Activated CD8-positive, alpha-beta memory T cell treated with anti-CD3 and anti-CD28 coated beads for 1 hour (primary cell): Measurements from ENCODE around the gene FOLR1.
"Not testable (repeated sequence)": the region's sequence is repeated elsewhere in the genome, so short reads cannot be mapped to it uniquely, and the experiment has no call there.

Experiments
- DNase-seq, 2 donors: peaks; one replicate each; pipeline ENCODE4 v3.0.0-alpha.2; 2020; ENCODE audit warnings: low read depth in 1 of 2; ENCODE audit errors: extremely low read depth in 1 of 2

The FOLR1 gene

GRCh38 chr11:72180892-72181552 lies 10.9 kb upstream of the FOLR1 start:
- DNase-seq = not testable (repeated sequence)

DNA sequence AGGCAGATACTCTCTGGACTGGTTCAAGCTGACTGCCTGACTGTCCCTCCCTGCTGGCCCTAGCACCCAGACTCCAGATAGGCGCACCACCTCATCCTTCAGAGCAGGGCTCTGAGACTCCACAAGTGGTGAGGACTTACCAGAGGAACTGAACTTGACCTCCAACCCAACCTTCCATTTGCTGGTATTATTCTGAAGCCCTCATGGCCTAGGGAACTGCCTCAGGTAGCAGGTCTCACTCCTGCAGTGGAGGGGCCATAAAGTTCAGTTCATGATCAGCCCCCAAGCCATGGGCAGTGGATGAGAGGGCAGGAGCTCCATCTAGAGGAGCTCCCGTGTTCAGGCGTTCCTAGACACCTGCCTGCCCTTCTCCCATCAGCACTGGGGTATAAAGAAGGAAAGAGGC lies 10.4 kb upstream of the FOLR1 start:
- not testable (repeated sequence) for DNase-seq

- DNase-seq = no peak
These were observed 3.7 kb upstream of the FOLR1 start for GRCh38 chr11:72188267-72188666.

- DNase-seq = no peak
These were observed 2.3 kb upstream of the FOLR1 start for GRCh38 chr11:72189455-72190250.

DNA sequence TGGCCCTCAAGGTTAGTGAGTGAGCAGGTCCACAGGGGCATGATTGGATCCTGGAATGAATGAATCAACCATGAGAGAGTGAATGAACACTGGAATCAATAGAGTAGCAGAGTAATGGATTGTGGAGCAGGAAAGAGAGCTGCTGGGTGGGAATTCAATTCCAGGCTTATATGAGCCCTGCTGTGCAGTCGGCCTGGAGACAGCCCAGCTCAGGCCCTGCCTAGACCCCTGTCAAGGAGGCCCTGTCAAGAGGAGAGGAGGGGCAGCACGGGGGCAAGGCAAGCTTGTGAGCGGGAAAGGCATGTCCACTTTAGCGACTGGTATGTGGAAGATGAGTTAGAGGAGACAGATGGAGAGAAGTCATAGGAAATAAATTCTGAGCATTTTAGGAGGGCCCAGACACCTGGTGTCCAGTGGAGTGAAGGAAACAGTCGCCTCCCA lies 1.3 kb upstream of the FOLR1 start:
- DNase-seq = no peak

GRCh38 chr11:72195518-72196270 lies 3.8 kb downstream of the FOLR1 start:
- DNase-seq = no peak

DNA sequence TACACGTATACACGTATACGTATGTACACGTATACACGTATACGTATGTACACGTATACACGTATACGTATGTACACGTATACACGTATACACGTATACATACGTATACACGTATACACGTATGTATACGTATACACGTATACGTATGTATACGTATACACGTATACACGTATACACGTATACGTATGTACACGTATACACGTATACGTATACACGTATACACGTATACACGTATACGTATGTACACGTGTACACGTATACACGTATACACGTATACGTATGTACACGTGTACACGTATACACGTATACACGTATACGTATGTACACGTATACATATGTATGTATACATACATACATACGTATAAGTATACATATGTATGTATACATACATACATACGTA lies 9.5 kb downstream of the FOLR1 start:
- not testable (repeated sequence) for DNase-seq

DNA sequence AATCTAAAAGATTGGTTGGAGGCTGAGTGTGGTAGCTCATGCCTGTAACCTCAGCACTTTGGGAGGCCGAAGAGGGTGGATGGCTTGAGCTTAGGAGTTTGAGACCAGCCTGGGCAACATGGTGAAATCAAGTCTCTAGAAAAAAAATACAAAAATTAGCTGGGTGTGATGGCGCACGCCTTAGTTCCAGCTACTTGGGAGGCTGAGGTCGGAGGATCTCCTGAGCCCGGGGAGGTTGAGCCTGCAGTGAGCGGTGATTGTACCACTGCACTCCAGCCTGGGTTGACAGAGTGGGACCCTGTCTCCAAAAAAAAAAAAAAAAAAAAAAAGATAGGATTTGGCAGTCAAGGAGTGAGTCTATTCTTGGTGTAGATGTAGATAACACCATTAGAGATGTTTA lies 10.6 kb downstream of the FOLR1 start:
- DNase-seq = no peak

DNA sequence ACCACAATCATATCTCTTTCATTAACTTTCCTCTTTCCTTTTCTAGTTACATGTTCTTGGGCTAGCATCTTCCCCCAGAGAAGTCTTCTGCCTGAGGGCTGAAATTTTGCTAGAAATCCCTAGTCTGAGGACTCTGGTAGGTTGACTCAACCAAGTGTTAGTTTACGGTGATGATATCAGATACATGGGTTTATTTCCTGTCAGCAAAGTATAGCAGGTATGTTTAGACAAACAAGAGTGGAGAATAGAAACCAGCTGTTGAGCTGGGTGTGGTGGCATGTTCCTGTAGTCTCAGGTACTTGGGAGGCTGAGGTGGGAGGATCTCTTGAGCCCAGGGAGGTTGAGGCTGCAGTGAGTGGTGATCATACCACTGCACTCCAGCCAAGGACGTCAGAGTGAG lies 11.2 kb downstream of the FOLR1 start:
- no peak for DNase-seq

- DNase-seq = no peak
These were observed 12.9 kb downstream of the FOLR1 start for GRCh38 chr11:72204886-72205285.

DNA sequence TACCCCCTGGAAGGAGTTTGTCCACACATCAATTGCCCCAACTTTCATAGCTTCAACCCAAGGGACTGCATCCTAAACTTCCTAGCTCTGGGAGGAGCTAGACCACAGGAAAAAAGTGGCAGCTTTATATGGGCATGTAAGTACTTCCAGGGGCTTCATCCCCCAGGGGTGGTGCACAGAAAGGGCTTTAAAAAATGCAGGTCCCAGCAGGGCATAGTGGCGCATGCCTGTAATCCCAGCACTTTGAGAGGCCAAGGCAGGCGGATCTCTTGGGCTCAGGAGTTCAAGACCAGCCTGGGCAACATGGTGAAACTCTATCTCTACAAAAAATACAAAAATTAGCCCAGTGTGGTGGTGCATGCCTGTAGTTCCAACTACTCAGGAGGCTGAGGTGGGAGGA lies 14.9 kb downstream of the FOLR1 start:
- not testable (repeated sequence) for DNase-seq

- DNase-seq = no peak
These were observed 16.3 kb downstream of the FOLR1 start for GRCh38 chr11:72208281-72208680.

- no peak for DNase-seq
These were observed 17.2 kb downstream of the FOLR1 start for GRCh38 chr11:72209101-72209500.

- no peak for DNase-seq
These were observed 24.7 kb downstream of the FOLR1 start, which contains the start of gene FOLR2 for GRCh38 chr11:72216638-72217037. FOLR2 (plus strand) TSS chr11:72216794; CDS start chr11:72218585, 1,791 bp downstream.

GRCh38 chr11:72217841-72218240 lies 25.9 kb downstream of the FOLR1 start:
- DNase-seq = no peak

DNA sequence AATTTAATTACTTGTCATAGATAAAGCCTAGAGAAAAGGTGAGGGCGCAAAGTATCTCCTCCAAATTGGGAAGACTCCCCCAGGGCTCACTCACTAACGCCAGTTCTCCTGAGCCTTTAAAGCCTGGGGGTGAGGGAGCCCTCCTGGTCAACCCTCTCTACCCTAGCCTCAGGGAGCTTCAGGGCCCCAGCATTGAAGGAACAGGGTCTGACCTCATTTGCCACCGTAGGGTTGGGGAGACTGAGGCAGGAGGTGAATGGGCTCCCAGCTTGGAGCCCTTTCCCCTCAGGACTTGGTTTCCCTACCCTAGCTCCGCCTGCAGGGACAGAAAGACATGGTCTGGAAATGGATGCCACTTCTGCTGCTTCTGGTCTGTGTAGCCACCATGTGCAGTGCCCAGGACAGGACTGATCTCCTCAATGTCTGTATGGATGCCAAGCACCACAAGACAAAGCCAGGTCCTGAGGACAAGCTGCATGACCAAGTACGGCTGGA lies 26.4 kb downstream of the FOLR1 start:
- DNase-seq = no peak

DNA sequence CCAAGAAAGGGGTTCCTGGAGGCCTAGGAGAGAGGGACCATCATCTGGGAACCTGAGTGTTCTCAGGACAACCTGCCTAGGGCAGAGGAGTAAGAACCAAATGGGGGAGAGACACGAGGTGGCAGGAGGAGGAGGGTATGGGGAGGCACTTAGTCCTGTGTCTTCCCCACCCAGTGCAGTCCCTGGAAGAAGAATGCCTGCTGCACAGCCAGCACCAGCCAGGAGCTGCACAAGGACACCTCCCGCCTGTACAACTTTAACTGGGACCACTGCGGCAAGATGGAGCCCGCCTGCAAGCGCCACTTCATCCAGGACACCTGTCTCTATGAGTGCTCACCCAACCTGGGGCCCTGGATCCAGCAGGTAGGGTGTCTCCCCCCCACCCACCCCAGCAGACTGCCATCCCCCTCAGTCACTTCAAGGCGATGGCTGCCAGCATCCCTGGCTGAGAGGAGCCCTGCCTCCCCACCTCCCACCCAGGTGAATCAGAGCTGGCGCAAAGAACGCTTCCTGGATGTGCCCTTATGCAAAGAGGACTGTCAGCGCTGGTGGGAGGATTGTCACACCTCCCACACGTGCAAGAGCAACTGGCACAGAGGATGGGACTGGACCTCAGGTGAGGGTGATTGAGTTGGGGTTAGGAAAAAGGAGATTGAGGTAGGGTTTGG lies 28.9 kb downstream of the FOLR1 start:
- no peak for DNase-seq

DNA sequence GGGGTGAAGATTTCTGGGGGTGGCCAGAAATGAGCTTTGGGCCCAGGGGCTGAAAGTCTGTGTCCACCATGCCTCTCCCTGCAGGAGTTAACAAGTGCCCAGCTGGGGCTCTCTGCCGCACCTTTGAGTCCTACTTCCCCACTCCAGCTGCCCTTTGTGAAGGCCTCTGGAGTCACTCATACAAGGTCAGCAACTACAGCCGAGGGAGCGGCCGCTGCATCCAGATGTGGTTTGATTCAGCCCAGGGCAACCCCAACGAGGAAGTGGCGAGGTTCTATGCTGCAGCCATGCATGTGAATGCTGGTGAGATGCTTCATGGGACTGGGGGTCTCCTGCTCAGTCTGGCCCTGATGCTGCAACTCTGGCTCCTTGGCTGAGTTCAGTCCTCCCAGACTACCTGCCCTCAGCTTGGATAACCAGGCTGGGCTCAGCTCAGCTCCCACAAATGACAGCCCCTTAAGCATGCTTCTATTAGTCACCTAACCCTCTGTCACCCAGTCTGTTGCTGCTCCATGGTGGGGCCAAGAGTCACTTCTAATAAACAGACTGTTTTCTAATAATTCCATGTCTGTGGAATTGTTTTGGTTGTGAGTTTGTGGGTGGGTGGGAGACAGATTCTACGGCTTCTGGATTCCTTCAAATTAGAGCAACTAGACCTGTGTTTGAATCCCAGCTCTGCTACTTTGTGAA lies 29.6 kb downstream of the FOLR1 start:
- DNase-seq = no peak

DNA sequence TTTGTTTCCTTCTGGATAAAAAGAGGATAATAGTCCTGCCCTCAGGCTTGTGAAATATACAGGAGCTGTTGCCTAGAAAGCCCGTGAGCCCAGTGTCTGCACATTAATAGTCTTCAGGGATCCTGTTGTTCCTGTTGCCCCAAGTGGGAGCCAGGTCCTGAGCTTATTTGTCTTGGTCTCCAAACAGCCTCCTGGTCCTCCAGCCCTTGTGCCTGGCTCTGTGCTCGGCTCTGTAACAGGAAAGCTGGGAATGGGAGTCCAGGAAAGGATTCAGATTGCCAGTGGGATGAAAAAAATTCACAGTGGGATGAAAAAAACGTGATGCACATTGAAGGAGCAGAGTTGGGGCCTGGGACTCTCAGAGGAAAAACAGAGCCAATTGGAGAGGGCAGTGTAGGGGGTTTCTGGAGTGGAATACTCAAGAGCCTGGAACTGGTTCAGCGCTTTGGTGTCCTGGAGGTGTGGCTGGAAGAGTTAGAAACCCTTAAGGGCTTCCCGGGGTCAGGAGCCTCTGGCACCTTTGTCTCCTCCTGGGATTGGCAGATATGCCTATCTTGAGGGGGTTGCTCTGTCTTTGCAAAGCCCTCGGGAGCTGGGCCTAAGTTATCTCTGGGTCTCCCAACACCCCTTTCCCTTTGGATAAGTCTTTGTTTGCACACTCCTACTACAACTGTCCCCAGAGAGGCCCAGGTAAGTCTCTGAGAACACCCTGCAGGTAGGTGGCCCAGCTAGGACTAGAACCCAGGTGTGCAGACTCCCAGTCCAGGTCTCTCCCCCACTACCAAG lies 30.4 kb downstream of the FOLR1 start:
- no peak for DNase-seq
